ENCODE measurements around the gene ZNF362.

The ZNF362 gene

GRCh38 chr1:33338440-33339211 lies 82.3 kb downstream of the ZNF362 start:
- Histone ChIP-seq H3K9me3 (ENCODE audit: severe bottlenecking) (no peaks in the 10 kb centered on the region), H3K36me3 (peaks cover 61% of the 10 kb centered on the region), H3K27me3 (ENCODE audit: insufficient read depth, low read depth, severe bottlenecking) (no peaks in the 10 kb centered on the region), H3K27ac (peak overlapping the region; percentile 99), H3K4me3 (ENCODE audit: low read depth, low read length) (peak overlapping the region; percentile 26)
- no peak for TF ChIP-seq CTCF (IDR thresholded peaks at IDR 0.05; ENCODE audit: low read depth, low read length)
- peak; percentile 93 for DNase-seq

GRCh38 chr1:33339413-33339812 lies 83.1 kb downstream of the ZNF362 start:
- Histone ChIP-seq H3K9me3 (ENCODE audit: severe bottlenecking) (no peaks in the 10 kb centered on the region), H3K36me3 (peaks cover 61% of the 10 kb centered on the region), H3K27me3 (ENCODE audit: insufficient read depth, low read depth, severe bottlenecking) (no peaks in the 10 kb centered on the region), H3K4me3 (ENCODE audit: low read depth, low read length) (no peak overlapping the region; the same call in 1 of the 2 replicates), H3K27ac (peak overlapping the region; percentile 99)
- peak; percentile 48; the same call in 1 of the 2 replicates for TF ChIP-seq CTCF (IDR thresholded peaks at IDR 0.05; ENCODE audit: low read depth, low read length)
- DNase-seq = peak; percentile 54

- Histone ChIP-seq H3K27ac (peak overlapping the region; percentile 99), H3K9me3 (ENCODE audit: severe bottlenecking) (no peaks in the 10 kb centered on the region), H3K36me3 (peaks cover 64% of the 10 kb centered on the region), H3K27me3 (ENCODE audit: insufficient read depth, low read depth, severe bottlenecking) (no peaks in the 10 kb centered on the region), H3K4me3 (ENCODE audit: low read depth, low read length) (no peak overlapping the region)
- no peak for TF ChIP-seq CTCF (IDR thresholded peaks at IDR 0.05; ENCODE audit: low read depth, low read length)
- no peak for DNase-seq
These were observed 84.9 kb downstream of the ZNF362 start for GRCh38 chr1:33341190-33341589.

GRCh38 chr1:33342041-33342723 lies 85.9 kb downstream of the ZNF362 start:
- peak; percentile 89 for DNase-seq
- H3K4me3 ChIP-seq (ENCODE audit: low read depth, low read length) = peak overlapping the region; percentile 16
- H3K27me3 ChIP-seq (ENCODE audit: insufficient read depth, low read depth, severe bottlenecking) = no peaks in the 10 kb centered on the region
- H3K9me3 ChIP-seq (ENCODE audit: severe bottlenecking) = no peaks in the 10 kb centered on the region
- H3K36me3 ChIP-seq = peaks cover 74% of the 10 kb centered on the region
- peak overlapping the region; percentile 99 for H3K27ac ChIP-seq
- 0 out of 2 replicates have a peak, but pooled peaks have one; percentile 13 for TF ChIP-seq CTCF (IDR thresholded peaks at IDR 0.05; ENCODE audit: low read depth, low read length)

GRCh38 chr1:33343539-33343938 lies 87.2 kb downstream of the ZNF362 start:
- peaks cover 88% of the 10 kb centered on the region for H3K36me3 ChIP-seq
- peak; percentile 80 for DNase-seq
- no peak for TF ChIP-seq CTCF (IDR thresholded peaks at IDR 0.05; ENCODE audit: low read depth, low read length)
- H3K4me3 ChIP-seq (ENCODE audit: low read depth, low read length) = no peak overlapping the region
- no peaks in the 10 kb centered on the region for H3K9me3 ChIP-seq (ENCODE audit: severe bottlenecking)
- no peaks in the 10 kb centered on the region for H3K27me3 ChIP-seq (ENCODE audit: insufficient read depth, low read depth, severe bottlenecking)
- H3K27ac ChIP-seq = peak overlapping the region; percentile 99
